GM18858 (cell line): ENCODE measurements around the gene PHF21B.
"Not testable (repeated sequence)": the region's sequence is repeated elsewhere in the genome, so short reads cannot be mapped to it uniquely, and the experiment has no call there.

Experiments
- ATAC-seq: cut with Tn5 transposase; IDR thresholded peaks from one replicate; pipeline ENCODE4 v1.9.1; 2021; ENCODE audit not compliant: unreplicated experiment

PHF21B gene

GRCh38 chr22:45009606-45010531, at the start of gene PHF21B:
TSS of gene PHF21B (minus strand) at chr22:45010005. CDS start at chr22:45009549, 456 bp downstream.
- ATAC-seq, result no peak

GRCh38 chr22:45059296-45059695, 49.5 kb upstream of the PHF21B start:
- ATAC-seq, result no peak

- no peak for ATAC-seq
Measured at GRCh38 chr22:45058622-45058912, 48.8 kb upstream of the PHF21B start.

GRCh38 chr22:45055936-45056335, 46.1 kb upstream of the PHF21B start:
- no peak for ATAC-seq

GRCh38 chr22:45053571-45053970, 43.8 kb upstream of the PHF21B start:
- ATAC-seq, result no peak

- no peak for ATAC-seq
Measured at GRCh38 chr22:45053094-45053493, 43.3 kb upstream of the PHF21B start.

- ATAC-seq, result not testable (repeated sequence)
Measured at GRCh38 chr22:45052665-45053064, 42.9 kb upstream of the PHF21B start.

- no peak for ATAC-seq
Measured at GRCh38 chr22:45051946-45052345, 42.1 kb upstream of the PHF21B start.

GRCh38 chr22:45051419-45051818, 41.6 kb upstream of the PHF21B start:
- no peak for ATAC-seq

- ATAC-seq, result no peak
Measured at GRCh38 chr22:45047260-45047659, 37.5 kb upstream of the PHF21B start.

- no peak for ATAC-seq
Measured at GRCh38 chr22:45045208-45045607, 35.4 kb upstream of the PHF21B start.

GRCh38 chr22:45042263-45042662, 32.5 kb upstream of the PHF21B start:
- ATAC-seq, result no peak

- ATAC-seq, result no peak
Measured at GRCh38 chr22:45039133-45039532, 29.3 kb upstream of the PHF21B start.

- no peak for ATAC-seq
Measured at GRCh38 chr22:45036154-45036553, 26.3 kb upstream of the PHF21B start.

GRCh38 chr22:45034821-45035220, 25.0 kb upstream of the PHF21B start:
- no peak for ATAC-seq

GRCh38 chr22:45034156-45034555, 24.4 kb upstream of the PHF21B start:
- no peak for ATAC-seq

GRCh38 chr22:45033136-45033535, 23.3 kb upstream of the PHF21B start:
- no peak for ATAC-seq

GRCh38 chr22:45031629-45032403, 22.0 kb upstream of the PHF21B start:
- ATAC-seq, result no peak

- no peak for ATAC-seq
Measured at GRCh38 chr22:45029501-45029900, 19.7 kb upstream of the PHF21B start.

- ATAC-seq, result no peak
Measured at GRCh38 chr22:45026511-45026910, 16.7 kb upstream of the PHF21B start.

- no peak for ATAC-seq
Measured at GRCh38 chr22:45023431-45023830, 13.6 kb upstream of the PHF21B start.
